ENCODE data around the gene CRELD1. TPM values are rescaled to one million over a fixed set of nuclear protein-coding genes. Genes with fewer than 3 reads are reported as not detected.
A peak's percentile ranks its signal among the peaks of the same experiment; 100 is the strongest.
"Not testable (repeated sequence)": the region's sequence is repeated elsewhere in the genome, so short reads cannot be mapped to it uniquely, and the experiment has no call there.

Gene CRELD1, protein sequence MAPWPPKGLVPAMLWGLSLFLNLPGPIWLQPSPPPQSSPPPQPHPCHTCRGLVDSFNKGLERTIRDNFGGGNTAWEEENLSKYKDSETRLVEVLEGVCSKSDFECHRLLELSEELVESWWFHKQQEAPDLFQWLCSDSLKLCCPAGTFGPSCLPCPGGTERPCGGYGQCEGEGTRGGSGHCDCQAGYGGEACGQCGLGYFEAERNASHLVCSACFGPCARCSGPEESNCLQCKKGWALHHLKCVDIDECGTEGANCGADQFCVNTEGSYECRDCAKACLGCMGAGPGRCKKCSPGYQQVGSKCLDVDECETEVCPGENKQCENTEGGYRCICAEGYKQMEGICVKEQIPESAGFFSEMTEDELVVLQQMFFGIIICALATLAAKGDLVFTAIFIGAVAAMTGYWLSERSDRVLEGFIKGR
- total RNA-seq: 33.1 and 50.4 TPM in 2 replicates

- DNase-seq: peak; percentile 97
Observed at GRCh38 chr3:9933561-9934234, at the start of gene CRELD1. Gene CRELD1, plus strand, starts transcription at chr3:9933834. Its CDS starts 605 bp downstream, at chr3:9934439.

- DNase-seq: no peak
Observed at GRCh38 chr3:9884555-9885165, 49.0 kb upstream of the CRELD1 start.

- no peak for DNase-seq
Observed at GRCh38 chr3:9886328-9886727, 47.3 kb upstream of the CRELD1 start.

DNA sequence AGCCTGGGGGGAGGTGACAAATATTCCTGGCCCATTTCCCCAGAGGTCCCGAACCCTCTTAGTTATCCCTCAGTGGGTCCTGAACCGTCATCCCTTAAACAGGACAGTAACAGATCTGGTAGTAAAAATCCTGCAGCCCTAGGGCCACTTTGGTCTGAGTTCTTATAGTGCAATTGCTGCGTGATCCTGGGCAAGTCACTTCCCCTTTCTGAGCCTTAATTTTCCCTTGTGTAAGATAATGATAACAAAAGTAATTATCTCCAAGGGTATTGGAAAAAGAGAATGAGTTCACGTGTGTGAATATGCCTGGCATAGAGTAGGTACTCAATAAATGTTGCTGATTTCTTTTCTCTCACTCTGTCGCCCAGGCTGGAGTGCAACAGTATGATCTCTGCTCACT, 46.2 kb upstream of the CRELD1 start:
- DNase-seq: no peak

GRCh38 chr3:9888540-9888939, 45.1 kb upstream of the CRELD1 start:
- DNase-seq: no peak

GRCh38 chr3:9889405-9889804, 44.2 kb upstream of the CRELD1 start:
- no peak for DNase-seq

DNA sequence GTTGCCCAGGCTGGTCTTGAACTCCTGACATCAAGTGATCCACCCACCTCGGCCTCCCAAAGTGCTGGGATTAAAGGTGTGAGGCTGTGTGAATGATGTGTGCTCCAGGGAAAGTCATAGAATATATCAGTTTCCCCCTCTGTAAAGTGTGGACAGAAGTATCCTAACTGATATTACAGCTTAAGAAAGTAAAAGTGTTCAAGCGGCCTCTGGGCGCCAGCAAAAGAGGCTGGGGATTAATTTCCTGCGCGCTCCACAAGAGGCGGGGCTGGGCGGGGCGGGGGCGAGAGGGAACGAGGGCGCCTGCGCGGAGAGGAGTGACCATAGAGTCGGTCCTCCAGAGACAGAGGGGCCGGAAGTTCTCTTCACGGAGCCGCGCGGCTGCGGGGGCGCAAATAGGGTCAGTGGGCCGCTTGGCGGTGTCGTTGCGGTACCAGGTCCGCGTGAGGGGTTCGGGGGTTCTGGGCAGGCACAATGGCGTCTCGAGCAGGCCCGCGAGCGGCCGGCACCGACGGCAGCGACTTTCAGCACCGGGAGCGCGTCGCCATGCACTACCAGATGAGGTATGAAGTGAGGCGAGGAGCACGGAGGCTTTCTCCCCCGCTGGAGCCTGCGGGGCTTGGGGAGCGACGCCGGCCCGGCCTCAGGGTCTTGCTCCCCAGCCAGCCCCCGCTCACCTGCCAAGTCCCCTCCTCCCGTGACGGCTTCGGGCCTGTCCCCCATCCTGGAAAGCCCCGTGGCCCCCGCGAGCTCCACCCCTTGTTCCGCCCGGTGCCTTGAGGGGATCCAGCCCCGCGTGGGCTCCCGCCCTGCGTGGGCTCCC, 43.2 kb upstream of the CRELD1 start, which contains the start of gene JAGN1:
JAGN1 (plus strand) TSS at position 362 of the 823 bp plus-strand sequence; CDS start at position 475, 113 bp downstream.
- DNase-seq: peak; percentile 93

DNA sequence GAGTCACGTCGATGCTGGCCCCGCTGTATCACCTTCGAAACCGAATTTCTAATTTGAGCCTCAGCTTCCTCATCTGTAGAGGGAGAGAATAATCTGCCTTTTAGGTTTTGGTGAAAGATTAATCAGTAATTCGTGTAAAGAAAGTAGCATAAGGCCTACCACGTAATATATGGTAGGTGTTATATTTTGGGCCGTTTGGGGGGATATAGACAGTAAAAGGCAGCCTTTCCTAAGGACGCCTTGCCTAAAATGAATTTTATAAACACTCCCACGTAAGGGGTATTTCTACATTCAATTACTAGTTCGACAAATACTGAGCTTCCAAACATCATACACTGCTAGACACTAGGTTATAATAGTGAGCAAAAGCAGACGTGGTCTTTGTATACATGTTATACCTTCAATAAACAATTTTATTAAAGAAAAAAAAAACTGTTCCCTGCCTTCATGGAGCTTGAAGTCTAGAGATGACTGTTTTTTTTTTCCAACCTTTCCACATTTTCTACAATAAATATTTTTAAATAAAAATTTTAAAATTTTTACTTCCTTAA, 42.5 kb upstream of the CRELD1 start:
- DNase-seq: no peak

GRCh38 chr3:9893739-9894138, 39.9 kb upstream of the CRELD1 start:
- no peak for DNase-seq

DNA sequence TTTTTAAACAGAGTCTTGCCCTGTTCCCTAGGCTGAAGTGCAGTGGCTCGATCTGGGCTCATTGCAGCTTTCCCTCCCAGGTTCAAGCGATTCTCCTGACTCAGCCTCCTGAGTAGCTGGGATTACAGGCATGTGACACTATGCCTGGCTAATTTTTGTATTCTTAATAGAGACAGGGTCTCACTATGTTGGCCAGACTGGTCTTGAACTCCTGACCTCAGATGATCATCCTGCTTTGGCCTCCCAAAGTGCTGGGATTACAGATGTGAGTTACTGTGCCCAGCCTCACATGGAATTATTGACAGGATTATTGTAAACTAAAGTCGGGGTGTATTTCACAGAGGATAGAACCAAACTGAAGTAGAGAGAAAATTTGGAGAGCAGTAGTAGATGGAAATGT, 37.9 kb upstream of the CRELD1 start:
- DNase-seq: not testable (repeated sequence)

DNA sequence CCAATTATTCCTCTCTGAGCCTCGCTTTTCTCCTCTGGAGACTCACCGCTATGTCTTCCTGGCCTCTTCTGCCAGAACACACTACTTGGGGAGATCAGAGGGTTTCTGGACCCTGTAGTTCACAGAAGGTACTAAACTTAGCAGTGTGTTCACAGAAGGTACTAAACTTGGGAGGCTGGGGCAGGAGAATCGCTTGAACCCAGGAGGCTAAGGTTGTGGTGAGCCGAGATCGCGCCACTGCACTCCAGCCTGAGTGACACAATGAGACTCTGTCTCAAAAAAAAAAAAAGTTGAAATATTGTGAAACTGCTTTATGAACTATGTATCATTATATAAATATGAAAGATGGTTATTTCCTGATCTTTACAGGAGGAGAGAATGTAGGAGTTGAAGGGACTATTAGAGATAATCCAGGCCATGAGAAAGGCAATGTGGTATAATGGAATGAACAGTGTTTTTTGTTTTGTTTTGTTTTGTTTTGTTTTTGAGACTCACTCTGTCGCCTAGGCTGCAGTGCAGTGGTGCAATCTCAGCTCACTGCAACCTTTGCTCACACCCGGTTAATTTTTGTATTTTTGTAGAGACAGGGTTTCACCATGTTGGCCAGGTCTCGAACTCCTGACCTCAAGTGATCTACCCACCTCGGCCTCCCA, 36.8 kb upstream of the CRELD1 start:
- not testable (repeated sequence) for DNase-seq

- DNase-seq: peak; percentile 86
Observed at GRCh38 chr3:9897408-9898372, 35.9 kb upstream of the CRELD1 start.

GRCh38 chr3:9898467-9899241, 35.0 kb upstream of the CRELD1 start:
- no peak for DNase-seq

DNA sequence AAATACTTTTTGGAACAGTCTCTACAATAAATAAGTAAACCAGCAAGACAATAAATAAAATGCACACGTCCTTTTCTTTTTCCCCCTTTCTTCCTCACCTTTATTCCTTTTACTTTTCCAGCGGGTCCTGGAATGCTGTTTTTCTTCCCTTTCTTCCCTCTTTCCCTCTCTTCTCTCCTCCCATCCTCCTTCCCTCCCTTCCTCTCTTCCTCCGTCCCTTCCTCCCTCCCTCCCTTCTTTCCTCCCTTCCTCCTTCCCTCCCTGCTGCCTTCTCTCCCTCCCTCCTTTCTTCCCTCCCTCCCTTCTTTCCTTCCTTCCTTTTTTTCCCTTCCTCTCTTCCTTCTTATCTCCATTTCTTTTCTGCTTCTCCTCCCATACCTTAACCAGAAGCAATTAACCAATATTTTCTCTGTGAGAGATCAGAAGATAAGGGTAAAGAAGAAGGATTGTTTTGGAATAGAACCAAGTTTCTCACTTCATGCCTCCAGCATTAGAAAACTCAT, 34.3 kb upstream of the CRELD1 start:
- DNase-seq: no peak

DNA sequence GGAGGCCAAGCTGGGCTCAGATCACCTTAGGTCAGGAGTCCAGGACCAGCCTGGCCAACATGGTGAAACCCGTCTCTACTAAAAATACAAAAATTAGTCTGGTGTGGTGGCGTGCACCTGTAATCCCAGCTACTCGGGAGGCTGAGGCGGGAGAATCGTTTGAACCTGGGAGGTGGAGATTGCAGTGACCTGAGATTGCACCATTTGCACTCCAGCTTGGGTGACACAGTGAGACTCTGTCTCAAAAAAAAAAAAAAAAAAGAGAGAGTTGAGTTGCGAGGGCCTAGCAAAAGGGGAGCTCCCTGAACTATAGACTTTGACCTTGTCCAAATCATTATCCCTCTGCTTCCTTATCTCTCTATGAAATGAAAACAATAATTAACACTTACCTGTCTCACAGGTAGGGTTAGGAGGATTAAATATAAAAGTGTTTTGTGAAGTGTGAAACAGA, 32.6 kb upstream of the CRELD1 start:
- DNase-seq: not testable (repeated sequence)

DNA sequence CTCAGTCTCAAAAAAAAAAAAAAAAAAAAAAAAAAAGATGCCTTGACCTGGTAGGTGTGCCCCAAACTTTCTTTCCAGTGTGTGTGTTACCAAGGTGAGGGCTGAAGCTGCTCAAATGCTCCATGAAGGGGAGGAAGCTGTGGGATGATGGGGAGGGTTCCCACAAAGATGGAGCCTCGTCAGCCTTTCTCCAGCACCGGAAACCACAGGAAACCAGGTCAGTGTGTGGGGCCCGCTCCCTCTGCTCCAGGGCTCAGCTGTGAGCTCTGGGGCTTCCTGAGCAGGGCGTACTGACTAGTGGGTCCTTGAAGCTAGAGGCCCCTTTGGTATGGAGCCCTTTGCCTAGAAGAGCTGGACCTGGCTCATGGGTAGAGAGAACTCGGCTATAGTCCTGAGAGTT, 31.7 kb upstream of the CRELD1 start:
- peak; percentile 81 for DNase-seq

DNA sequence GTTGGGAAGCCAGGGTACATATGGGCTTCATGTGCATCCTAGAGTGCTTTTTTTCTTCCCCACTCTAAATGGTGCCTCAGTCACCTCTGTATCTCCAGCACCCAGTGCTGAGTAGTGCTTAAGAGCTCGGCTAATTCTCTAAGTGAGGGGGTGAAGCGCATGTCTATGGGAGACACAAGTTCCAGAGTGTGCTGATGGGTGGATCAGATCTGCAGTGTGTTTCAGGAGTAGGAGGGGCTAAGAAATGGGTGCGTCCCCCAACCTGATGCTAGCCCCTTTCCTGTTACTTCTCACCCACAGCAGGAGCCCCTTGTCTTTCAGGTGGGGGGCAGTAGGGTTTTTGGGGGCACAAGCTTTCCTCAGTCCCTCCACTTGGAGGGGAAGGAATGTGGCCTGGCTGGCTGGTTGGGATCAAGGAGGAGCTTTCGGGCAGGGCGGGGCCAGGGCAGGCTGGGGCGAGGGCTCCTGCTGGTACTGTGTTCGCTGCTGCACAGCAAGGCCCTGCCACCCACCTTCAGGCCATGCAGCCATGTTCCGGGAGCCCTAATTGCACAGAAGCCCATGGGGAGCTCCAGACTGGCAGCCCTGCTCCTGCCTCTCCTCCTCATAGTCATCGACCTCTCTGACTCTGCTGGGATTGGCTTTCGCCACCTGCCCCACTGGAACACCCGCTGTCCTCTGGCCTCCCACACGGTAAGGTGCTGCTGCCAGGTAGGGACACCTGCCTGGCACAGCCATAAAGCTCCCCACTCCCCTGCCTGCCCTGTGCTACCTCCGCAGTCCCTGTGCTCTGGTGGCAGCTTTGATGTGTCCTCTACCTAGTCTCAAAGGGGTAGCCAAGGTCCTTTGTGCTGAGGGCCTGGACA, 31.0 kb upstream of the CRELD1 start, which contains the start of gene IL17RE:
IL17RE (plus strand) TSS at position 477 of the 866 bp plus-strand sequence; CDS start at position 562, 85 bp downstream.
- DNase-seq: no peak

GRCh38 chr3:9903238-9903624, 30.4 kb upstream of the CRELD1 start:
- DNase-seq: peak; percentile 52

All from dermis blood vessel endothelial cell (primary cell).